AG10803 (cell line): ENCODE results near the gene INO80C.

Source experiments
- DNase-seq: peaks from one replicate; pipeline ENCODE4 v3.0.0; 2010; ENCODE audit warnings: low read depth
- H3K4me3 ChIP-seq: 2 replicates; pipeline ENCODE4 v1.5.1; 2011; ENCODE audit warnings: mild to moderate bottlenecking, low read length, control low read depth
- TF ChIP-seq, protein P1 (sequence below): conservative IDR thresholded peaks from 2 replicates; pipeline ENCODE4 v1.5.1; 2011; ENCODE audit warnings: mild to moderate bottlenecking, low read length, control low read depth, inconsistent platforms

The INO80C gene

GRCh38 chr18:35485852-35486251 lies 11.9 kb downstream of the INO80C start:
- TF ChIP-seq, protein P1, sequence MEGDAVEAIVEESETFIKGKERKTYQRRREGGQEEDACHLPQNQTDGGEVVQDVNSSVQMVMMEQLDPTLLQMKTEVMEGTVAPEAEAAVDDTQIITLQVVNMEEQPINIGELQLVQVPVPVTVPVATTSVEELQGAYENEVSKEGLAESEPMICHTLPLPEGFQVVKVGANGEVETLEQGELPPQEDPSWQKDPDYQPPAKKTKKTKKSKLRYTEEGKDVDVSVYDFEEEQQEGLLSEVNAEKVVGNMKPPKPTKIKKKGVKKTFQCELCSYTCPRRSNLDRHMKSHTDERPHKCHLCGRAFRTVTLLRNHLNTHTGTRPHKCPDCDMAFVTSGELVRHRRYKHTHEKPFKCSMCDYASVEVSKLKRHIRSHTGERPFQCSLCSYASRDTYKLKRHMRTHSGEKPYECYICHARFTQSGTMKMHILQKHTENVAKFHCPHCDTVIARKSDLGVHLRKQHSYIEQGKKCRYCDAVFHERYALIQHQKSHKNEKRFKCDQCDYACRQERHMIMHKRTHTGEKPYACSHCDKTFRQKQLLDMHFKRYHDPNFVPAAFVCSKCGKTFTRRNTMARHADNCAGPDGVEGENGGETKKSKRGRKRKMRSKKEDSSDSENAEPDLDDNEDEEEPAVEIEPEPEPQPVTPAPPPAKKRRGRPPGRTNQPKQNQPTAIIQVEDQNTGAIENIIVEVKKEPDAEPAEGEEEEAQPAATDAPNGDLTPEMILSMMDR, result no peak
- no peak for DNase-seq
- no peak overlapping the region for H3K4me3 ChIP-seq

DNA sequence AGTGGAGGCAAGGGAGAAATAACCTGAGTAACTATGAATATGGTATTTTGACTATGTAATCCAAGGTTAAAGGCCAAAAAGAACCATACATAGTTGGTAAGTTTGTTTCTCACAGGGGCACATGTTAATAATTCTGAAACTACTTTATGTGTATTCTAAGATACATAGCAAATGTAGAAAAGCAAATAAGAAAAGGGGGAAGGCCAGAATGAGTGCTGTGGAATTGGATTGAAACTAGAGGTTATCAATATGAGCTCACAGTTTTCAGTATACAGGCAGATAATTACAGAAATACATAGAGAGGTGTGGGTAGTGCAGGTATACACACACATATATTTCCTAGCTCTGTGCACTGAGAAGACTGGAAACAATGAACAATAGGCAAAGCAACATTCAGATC lies 13.7 kb downstream of the INO80C start:
- DNase-seq, result no peak
- no peak overlapping the region for H3K4me3 ChIP-seq
- TF ChIP-seq, protein P1, result no peak

DNA sequence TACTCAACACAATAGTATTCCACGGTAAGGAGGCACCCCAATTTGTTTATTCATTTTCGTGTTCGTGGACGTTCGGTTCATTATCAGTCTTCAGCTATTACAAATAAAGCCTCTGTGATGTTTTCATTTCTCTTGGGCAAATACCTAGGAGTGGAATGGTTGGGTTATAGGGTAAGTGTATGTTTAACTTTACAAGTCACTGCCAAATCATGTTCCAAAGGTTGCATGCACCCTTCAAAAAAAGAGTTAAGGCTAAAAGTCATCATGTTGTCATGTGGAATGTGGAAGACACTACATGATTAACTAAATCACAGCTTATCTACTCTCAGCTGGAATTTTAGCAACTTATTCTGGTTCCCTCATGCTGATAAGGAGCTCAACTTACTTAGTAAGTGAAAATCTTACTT lies 15.8 kb downstream of the INO80C start:
- no peak overlapping the region for H3K4me3 ChIP-seq
- DNase-seq, result no peak

GRCh38 chr18:35479911-35480586 lies 17.7 kb downstream of the INO80C start:
- TF ChIP-seq, protein P1, result no peak
- DNase-seq, result no peak
- no peak overlapping the region for H3K4me3 ChIP-seq

More for the DNA sequence above, 15.8 kb downstream of the INO80C start:
- TF ChIP-seq, protein P1, result no peak

GRCh38 chr18:35478520-35479435 lies 19.0 kb downstream of the INO80C start:
- H3K4me3 ChIP-seq, result no peak overlapping the region
- peak; percentile 68 for DNase-seq
- TF ChIP-seq, protein P1, result no peak

GRCh38 chr18:35477974-35478373 lies 19.8 kb downstream of the INO80C start:
- DNase-seq, result no peak
- no peak overlapping the region for H3K4me3 ChIP-seq
- TF ChIP-seq, protein P1, result no peak
